H1 (cell line): ENCODE measurements around the gene KCNMB2. TPM values are rescaled to one million over a fixed set of nuclear protein-coding genes. Genes with fewer than 3 reads are reported as not detected.
A peak's percentile ranks its signal among the peaks of the same experiment; 100 is the strongest.

Experiments
- CTCF ChIA-PET: fragments of 300-600 bp; sonication (Branson Sonifier 250); formaldehyde crosslinking; loops from one replicate; lab custom pipeline; 2021; ENCODE audit not compliant: partially characterized antibody; lab: Charles Lee
- POLR2A ChIA-PET: fragments of 300-600 bp; sonication (Branson Sonifier 250); formaldehyde crosslinking; loops from one replicate; lab custom pipeline; 2021; ENCODE audit warnings: inconsistent platforms; ENCODE audit not compliant: partially characterized antibody; lab: Charles Lee
- DNase-seq, 2 experiments: peaks; one replicate each; pipeline versions ENCODE4 v3.0.0 to v3.0.0-alpha.2; 2010 to 2022; ENCODE audit warnings: low spot score in 2 of 2, low read depth in 1 of 2, mixed read lengths in 1 of 2
- FAIRE-seq: peaks from 2 replicates; lab custom pipeline; 2011; peaks lifted over from hg19 to GRCh38; lab: Jason Lieb, UNC
- H2AFZ ChIP-seq: 2 replicates; pipeline ENCODE4 v1.8.1; 2012; ENCODE audit warnings: low read length, inconsistent platforms
- H2AK5ac ChIP-seq: 2 replicates; pipeline ENCODE4 v1.6.1; 2013; ENCODE audit warnings: low read depth, low read length
- H2BK120ac ChIP-seq: replicated peaks from 2 replicates; pipeline ENCODE3; 2013; ENCODE audit warnings: low read depth, low read length, inconsistent platforms
- H2BK12ac ChIP-seq: 2 replicates; pipeline ENCODE4 v1.6.1; 2013; ENCODE audit warnings: low read depth, low read length
- H2BK15ac ChIP-seq: 2 replicates; pipeline ENCODE4 v1.6.1; 2013; ENCODE audit warnings: low read length
- H2BK20ac ChIP-seq: 2 replicates; pipeline ENCODE4 v1.6.1; 2013; ENCODE audit warnings: low read length
- H2BK5ac ChIP-seq: 2 replicates; pipeline ENCODE4 v1.6.1; 2013; ENCODE audit warnings: low read depth, low read length
- H3K14ac ChIP-seq: 2 replicates; pipeline ENCODE4 v1.6.1; 2013; ENCODE audit warnings: inconsistent platforms; ENCODE audit not compliant: insufficient read length
- H3K18ac ChIP-seq: 2 replicates; pipeline ENCODE4 v1.6.1; 2013; ENCODE audit warnings: low read length; ENCODE audit errors: extremely low read depth
- H3K23ac ChIP-seq: 2 replicates; pipeline ENCODE4 v1.6.1; 2013; ENCODE audit warnings: inconsistent platforms; ENCODE audit not compliant: insufficient read length
- H3K23me2 ChIP-seq: 2 replicates; pipeline ENCODE4 v1.6.1; 2013; ENCODE audit warnings: low read depth, low read length
- H3K27ac ChIP-seq: 2 replicates; pipeline ENCODE4 v1.6.1; 2011; ENCODE audit warnings: low read depth, low read length, inconsistent platforms
- H3K27me3 ChIP-seq, 4 experiments: replicated peaks in 1 of 4; 1 replicate in 1 of 4; 2 replicates in 3 of 4; pipeline versions ENCODE4 v1.6.1 to v1.8.1; 2011 to 2013; ENCODE audit warnings: low read length in 3 of 4, mild to moderate bottlenecking in 3 of 4, inconsistent platforms in 2 of 4, mixed read lengths in 2 of 4, moderate library complexity in 1 of 4; ENCODE audit not compliant: control insufficient read depth in 3 of 4, insufficient read depth in 3 of 4; ENCODE audit errors: extremely low read depth in 1 of 4
- H3K36me3 ChIP-seq, 4 experiments: 2 replicates each; pipeline versions ENCODE4 v1.6.1 to v1.8.1; 2011 to 2013; ENCODE audit warnings: mild to moderate bottlenecking in 4 of 4, low read length in 3 of 4, moderate library complexity in 2 of 4, control low read depth in 1 of 4, inconsistent platforms in 1 of 4; ENCODE audit not compliant: insufficient read depth in 4 of 4, control insufficient read depth in 2 of 4
- H3K4ac ChIP-seq: replicated peaks from 2 replicates; pipeline ENCODE3; 2013; ENCODE audit warnings: low read length, low read depth, mixed read lengths, inconsistent platforms; ENCODE audit not compliant: insufficient read length
- H3K4me1 ChIP-seq, 4 experiments: replicated peaks in 1 of 4; 1 replicate in 1 of 4; 2 replicates in 3 of 4; pipeline versions ENCODE4 v1.6.1 to v1.8.1; 2011 to 2013; ENCODE audit warnings: low read length in 3 of 4, inconsistent platforms in 2 of 4, mixed read lengths in 1 of 4; ENCODE audit not compliant: insufficient read depth in 4 of 4, control insufficient read depth in 3 of 4
- H3K4me2 ChIP-seq, 2 experiments: 2 replicates each; pipeline versions ENCODE4 v1.6.1 to v1.8.1; 2011 to 2013; ENCODE audit warnings: low read depth in 2 of 2, low read length in 2 of 2, control low read depth in 1 of 2, inconsistent platforms in 1 of 2, mild to moderate bottlenecking in 1 of 2; ENCODE audit not compliant: insufficient read depth in 1 of 2
- H3K4me3 ChIP-seq, 4 experiments: fragments of 200-600, 300-600 bp in 1 of 4; sonication (generic), shearing (Covaris generic), sonication (Bioruptor Twin) in 1 of 4; 2 replicates each; pipeline versions ENCODE4 v1.5.1 to v1.8.1; 2011 to 2016; ENCODE audit warnings: low read length in 4 of 4, low read depth in 3 of 4, control low read depth in 2 of 4, inconsistent platforms in 2 of 4, mild to moderate bottlenecking in 2 of 4, mixed read lengths in 1 of 4, moderate library complexity in 1 of 4; ENCODE audit not compliant: insufficient read depth in 2 of 4; ENCODE audit errors: extremely low read depth in 1 of 4
- H3K56ac ChIP-seq: replicated peaks from 2 replicates; pipeline ENCODE3; 2013; ENCODE audit warnings: low read depth, mild to moderate bottlenecking, mixed read lengths, low read length, inconsistent platforms; ENCODE audit not compliant: insufficient read length
- H3K79me1 ChIP-seq: 2 replicates; pipeline ENCODE4 v1.6.1; 2013; ENCODE audit warnings: low read depth, low read length, control low read depth
- H3K79me2 ChIP-seq, 2 experiments: 2 replicates each; pipeline versions ENCODE4 v1.6.1 to v1.8.1; 2012 to 2013; ENCODE audit warnings: low read length in 2 of 2, mild to moderate bottlenecking in 2 of 2, inconsistent platforms in 1 of 2; ENCODE audit not compliant: insufficient read depth in 2 of 2, control insufficient read depth in 1 of 2
- H3K9ac ChIP-seq, 4 experiments: replicated peaks in 1 of 4; 1 replicate in 1 of 4; 2 replicates in 3 of 4; pipeline versions ENCODE4 v1.6.1 to v1.8.1; 2011 to 2013; ENCODE audit warnings: low read depth in 3 of 4, low read length in 3 of 4, control low read depth in 2 of 4, mild to moderate bottlenecking in 2 of 4, moderate library complexity in 2 of 4, inconsistent platforms in 1 of 4; ENCODE audit errors: extremely low read depth in 1 of 4
- H3K9me3 ChIP-seq, 2 experiments: 2 replicates each; pipeline versions ENCODE4 v1.6.1 to v1.8.1; 2012 to 2013; ENCODE audit warnings: mild to moderate bottlenecking in 2 of 2, moderate library complexity in 2 of 2, control low read depth in 1 of 2, inconsistent platforms in 1 of 2, low read depth in 1 of 2, low read length in 1 of 2, mixed read lengths in 1 of 2; ENCODE audit not compliant: insufficient read depth in 2 of 2
- H4K20me1 ChIP-seq, 2 experiments: replicated peaks in 1 of 2; 2 replicates each; pipeline versions ENCODE3 to v1.8.1; 2011 to 2013; ENCODE audit warnings: inconsistent platforms in 2 of 2, low read length in 2 of 2, mild to moderate bottlenecking in 1 of 2; ENCODE audit not compliant: insufficient read depth in 2 of 2, control insufficient read depth in 1 of 2
- H4K5ac ChIP-seq: 2 replicates; pipeline ENCODE4 v1.6.1; 2013; ENCODE audit warnings: low read length, low read depth, mixed read lengths, inconsistent platforms; ENCODE audit not compliant: insufficient read length
- H4K8ac ChIP-seq: 2 replicates; pipeline ENCODE4 v1.8.0; 2013; ENCODE audit warnings: mild to moderate bottlenecking, moderate library complexity, low read length, inconsistent platforms; ENCODE audit not compliant: insufficient read depth; ENCODE audit errors: extremely low read depth
- H4K91ac ChIP-seq: replicated peaks from 2 replicates; pipeline ENCODE3; 2013; ENCODE audit warnings: low read length, mixed read lengths, inconsistent platforms; ENCODE audit not compliant: insufficient read length
- CBX8 ChIP-seq: fragments of 300-800, 300-1000 bp; sonication (generic); IDR thresholded peaks from 2 replicates; pipeline ENCODE4 v1.7.1; 2016; ENCODE audit warnings: low read depth, low read length, borderline replicate concordance
- CEBPB ChIP-seq: IDR thresholded peaks from 2 replicates; pipeline ENCODE4 v1.6.1; 2012; ENCODE audit warnings: low read depth, low read length
- GABPA ChIP-seq: IDR thresholded peaks from 2 replicates; pipeline ENCODE4 v1.6.1; 2011; ENCODE audit warnings: mild to moderate bottlenecking, low read length, moderate library complexity, borderline replicate concordance; ENCODE audit not compliant: insufficient read depth
- JUN ChIP-seq: IDR thresholded peaks from 2 replicates; pipeline ENCODE4 v1.6.1; 2011; ENCODE audit warnings: low read depth, mild to moderate bottlenecking, improper control_type of control experiment, low read length
- JUND ChIP-seq: IDR thresholded peaks from 2 replicates; pipeline ENCODE4 v1.6.1; 2011; ENCODE audit warnings: mild to moderate bottlenecking, improper control_type of control experiment, low read length
- ZNF274 ChIP-seq: IDR thresholded peaks from 2 replicates; pipeline ENCODE4 v1.7.0; 2012; ENCODE audit warnings: low read length, borderline replicate concordance; ENCODE audit errors: extremely low read depth
- WGBS, 2 experiments: shearing (Covaris generic) in 1 of 2; methylation state at CpG; one replicate each; pipeline versions ENCODE4 v1.1.6 to v1.1.7; 2013 to 2015; ENCODE audit warnings: low lambda C conversion rate in 2 of 2, mixed read lengths in 2 of 2, inconsistent platforms in 1 of 2, low coverage in 1 of 2, missing lambda C conversion rate in 1 of 2; ENCODE audit not compliant: insufficient replicate concordance in 2 of 2, insufficient coverage in 1 of 2, insufficient read length in 1 of 2; ENCODE audit errors: extremely low coverage in 1 of 2, missing lambda C conversion rate in 1 of 2; 5-methylcytosine and 5-hydroxymethylcytosine counted together
- polyA plus RNA-seq, 7 experiments: library from polyadenylated mRNA; depleted of rRNA in 3 of 7; stranded (reverse) in 5 of 7; unstranded in 2 of 7; fragments of >200 nt in 5 of 7; fragments of 200-250 nt in 2 of 7; gene quantifications; 1 replicate in 5 of 7; 2 replicates in 1 of 7; 4 replicates in 1 of 7; pipeline versions ENCODE4 v1.2.1 to v1.2.3, GENCODE V29; 2011 to 2013; ENCODE audit warnings: missing spikeins in 2 of 7, mixed read lengths in 2 of 7
- total RNA-seq: library from RNA; stranded (reverse); fragmentation: NEBNext Ultra II Directional; extraction: Animal tissue kit (Norgen Biotek cat#: 25700); gene quantifications from 2 replicates; pipeline ENCODE4 v1.2.1, GENCODE V29; 2021

The KCNMB2 gene
- total and polyA plus RNA-seq, 2 of the 8 experiments (the other 6 are each of a cell fraction or from before 2014, with no cell fraction given), result not detected

DNA sequence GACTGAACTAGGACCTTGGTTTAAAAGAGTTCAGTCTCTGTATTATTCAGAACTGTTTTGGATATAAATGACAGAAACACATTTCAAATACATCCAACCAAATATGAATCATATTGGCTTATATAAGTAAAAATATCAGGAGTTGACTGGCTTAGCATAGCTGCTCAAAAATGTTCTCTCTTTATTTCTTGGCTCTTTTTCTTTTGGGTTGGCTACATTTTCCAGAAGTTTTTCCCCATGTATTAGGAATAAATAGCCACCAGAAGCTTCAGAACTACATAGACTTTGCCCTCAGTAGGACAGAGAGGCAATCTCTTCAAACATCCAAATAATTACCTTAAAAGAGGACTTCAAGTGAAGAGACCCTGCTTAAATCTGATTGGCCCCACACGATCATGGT, 32.7 kb downstream of the KCNMB2 start:
- no peak overlapping the region for H4K8ac ChIP-seq
- ChIA-PET POLR2A (no interaction called here), CTCF (no interaction called here)
- H2BK15ac ChIP-seq, result no peak overlapping the region
- H4K91ac ChIP-seq, result no peak overlapping the region
- WGBS, 2 experiments, result 85% methylated on average over 1 of the region's 1 CpG; no CpG with 5 or more reads in 1 of the 2 experiments
- H3K4me2 ChIP-seq, result no peak overlapping the region
- H3K4me1 ChIP-seq, result no peaks in the 10 kb centered on the region
- H2AK5ac ChIP-seq, result no peak overlapping the region
- H2BK120ac ChIP-seq, result no peak overlapping the region
- H3K36me3 ChIP-seq, result no peaks in the 10 kb centered on the region
- H3K79me2 ChIP-seq, result no peaks in the 10 kb centered on the region
- DNase-seq (no peak), FAIRE-seq (no peak)
- H2BK12ac ChIP-seq, result no peak overlapping the region
- H2AFZ ChIP-seq, result 0 out of 2 replicates have a peak overlapping the region, but pooled peaks have one; percentile 50
- no peak for TF ChIP-seq CEBPB
- TF ChIP-seq JUND, result no peak
- no peak for TF ChIP-seq CBX8
- no peak for TF ChIP-seq ZNF274
- TF ChIP-seq JUN, result no peak
- no peak for TF ChIP-seq GABPA
- no peak overlapping the region for H3K23ac ChIP-seq
- no peak overlapping the region for H3K9ac ChIP-seq
- no peak overlapping the region for H2BK5ac ChIP-seq
- no peaks in the 10 kb centered on the region for H3K23me2 ChIP-seq
- no peaks in the 10 kb centered on the region for H3K79me1 ChIP-seq
- no peak overlapping the region for H3K4ac ChIP-seq
- no peaks in the 10 kb centered on the region for H4K20me1 ChIP-seq
- H3K27ac ChIP-seq, result no peak overlapping the region
- no peaks in the 10 kb centered on the region for H3K27me3 ChIP-seq
- no peak overlapping the region for H3K18ac ChIP-seq
- no peak overlapping the region for H2BK20ac ChIP-seq
- H4K5ac ChIP-seq, result no peak overlapping the region
- H3K14ac ChIP-seq, result no peak overlapping the region
- no peaks in the 10 kb centered on the region for H3K9me3 ChIP-seq
- no peak overlapping the region for H3K4me3 ChIP-seq
- H3K56ac ChIP-seq, result no peak overlapping the region
